DND-41 (cell line): ENCODE results near the gene SP5.

Source experiments
- EZH2 ChIP-seq: IDR thresholded peaks from 3 replicates; pipeline ENCODE4 v1.6.1; 2012; ENCODE audit warnings: borderline replicate concordance, low read depth, mild to moderate bottlenecking, moderate library complexity, low read length, inconsistent platforms; ENCODE audit not compliant: severe bottlenecking
- TF ChIP-seq, protein P1 (sequence below): IDR thresholded peaks from 2 replicates; pipeline ENCODE4 v1.5.1; 2012; ENCODE audit warnings: borderline replicate concordance, low read length, moderate library complexity, mild to moderate bottlenecking; ENCODE audit not compliant: poor library complexity, severe bottlenecking; ENCODE audit errors: extremely low read depth

DNA sequence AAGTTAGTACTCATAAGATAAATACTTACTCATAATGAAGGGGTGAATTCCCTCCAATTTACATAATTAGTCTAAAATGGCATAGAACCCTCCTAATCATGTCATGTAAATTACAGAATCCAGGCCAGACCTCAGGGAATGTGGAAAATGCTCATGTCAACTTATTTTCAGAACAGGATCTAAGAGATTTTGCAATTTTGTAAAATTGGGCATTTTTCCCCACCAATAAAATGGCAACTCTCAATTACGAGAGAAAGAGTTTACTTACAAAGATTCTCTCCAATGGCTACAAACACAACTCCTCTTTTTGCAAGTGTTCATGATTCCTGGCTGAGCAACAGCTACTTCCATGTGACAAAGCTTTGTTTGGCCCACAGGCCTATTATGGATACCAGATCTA, 33.8 kb upstream of the SP5 start:
- TF ChIP-seq, protein P1, sequence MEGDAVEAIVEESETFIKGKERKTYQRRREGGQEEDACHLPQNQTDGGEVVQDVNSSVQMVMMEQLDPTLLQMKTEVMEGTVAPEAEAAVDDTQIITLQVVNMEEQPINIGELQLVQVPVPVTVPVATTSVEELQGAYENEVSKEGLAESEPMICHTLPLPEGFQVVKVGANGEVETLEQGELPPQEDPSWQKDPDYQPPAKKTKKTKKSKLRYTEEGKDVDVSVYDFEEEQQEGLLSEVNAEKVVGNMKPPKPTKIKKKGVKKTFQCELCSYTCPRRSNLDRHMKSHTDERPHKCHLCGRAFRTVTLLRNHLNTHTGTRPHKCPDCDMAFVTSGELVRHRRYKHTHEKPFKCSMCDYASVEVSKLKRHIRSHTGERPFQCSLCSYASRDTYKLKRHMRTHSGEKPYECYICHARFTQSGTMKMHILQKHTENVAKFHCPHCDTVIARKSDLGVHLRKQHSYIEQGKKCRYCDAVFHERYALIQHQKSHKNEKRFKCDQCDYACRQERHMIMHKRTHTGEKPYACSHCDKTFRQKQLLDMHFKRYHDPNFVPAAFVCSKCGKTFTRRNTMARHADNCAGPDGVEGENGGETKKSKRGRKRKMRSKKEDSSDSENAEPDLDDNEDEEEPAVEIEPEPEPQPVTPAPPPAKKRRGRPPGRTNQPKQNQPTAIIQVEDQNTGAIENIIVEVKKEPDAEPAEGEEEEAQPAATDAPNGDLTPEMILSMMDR = no peak
- TF ChIP-seq EZH2 = no peak
